GM23248 (cell line): ENCODE measurements around the gene PTCHD1.

Experiments used
- EZH2 ChIP-seq: fragments of 200-600 bp; sonication (generic); IDR thresholded peaks from 2 replicates; pipeline ENCODE4 v1.6.1; 2018; ENCODE audit warnings: antibody characterized with exemption, mild to moderate bottlenecking; ENCODE audit not compliant: insufficient read depth, poor library complexity, severe bottlenecking
- EZH2phosphoT487 ChIP-seq: fragments of 200-600 bp; sonication (generic); IDR thresholded peaks from 2 replicates; pipeline ENCODE4 v1.6.1; 2018; ENCODE audit warnings: antibody characterized with exemption, moderate library complexity, mild to moderate bottlenecking, low read depth; ENCODE audit not compliant: insufficient read depth

GRCh38 chrX:23344904-23345271 lies 10.2 kb downstream of the PTCHD1 start:
- TF ChIP-seq EZH2, result no peak
- TF ChIP-seq EZH2phosphoT487, result no peak
